Cardiac muscle cell (in vitro differentiated cells and primary cell): ENCODE measurements around the gene AEN. TPM values are rescaled to one million over a fixed set of nuclear protein-coding genes. Genes with fewer than 3 reads are reported as not detected.

Experiments
- DNase-seq, 2 donors: peaks; one replicate each; pipeline versions ENCODE4 v3.0.0 to v3.0.0-alpha.2; 2010 to 2017; ENCODE audit warnings: low read depth in 1 of 2, low spot score in 1 of 2
- H3K27ac ChIP-seq: fragments of 200-600 bp; sonication (generic); 2 replicates; pipeline ENCODE4 v1.5.1; 2016
- H3K27me3 ChIP-seq: fragments of 200-600 bp; sonication (generic); 2 replicates; pipeline ENCODE4 v1.6.0; 2016; ENCODE audit warnings: control low read depth
- H3K36me3 ChIP-seq: fragments of 200-600 bp; sonication (generic); 2 replicates; pipeline ENCODE4 v1.5.1; 2016; ENCODE audit warnings: control low read depth
- H3K4me1 ChIP-seq: fragments of 200-600 bp; sonication (generic); 2 replicates; pipeline ENCODE4 v1.8.1; 2017; ENCODE audit warnings: low read depth, mild to moderate bottlenecking, mixed run types
- H3K4me3 ChIP-seq: fragments of 200-600 bp; sonication (generic); 2 replicates; pipeline ENCODE4 v1.5.1; 2016; ENCODE audit warnings: mild to moderate bottlenecking
- H3K9me3 ChIP-seq: fragments of 200-600 bp; sonication (generic); 2 replicates; pipeline ENCODE4 v1.5.1; 2017; ENCODE audit warnings: low read depth, mild to moderate bottlenecking, control low read depth
- CTCF ChIP-seq: IDR thresholded peaks from 2 replicates; pipeline ENCODE4 v1.5.1; 2012; ENCODE audit warnings: low read depth, mild to moderate bottlenecking, low read length
- polyA plus RNA-seq: library from polyadenylated mRNA; unstranded; fragments of >200 nt; fragmentation: Nextera tagmentation; extraction: Ambion mirVana; gene quantifications from 2 replicates; pipeline ENCODE4 v1.2.1, GENCODE V29; 2016
- total RNA-seq: library from RNA; depleted of rRNA; stranded (reverse); fragments of >200 nt; gene quantifications from 2 replicates; pipeline ENCODE4 v1.2.3, GENCODE V29; 2016

AEN gene
- total and polyA plus RNA-seq, 2 experiments from 2014 or later, result 20.9 to 53.6 TPM

GRCh38 chr15:88624971-88625490 lies 3.9 kb downstream of the AEN start:
- peaks cover 19% of the 10 kb centered on the region for H3K36me3 ChIP-seq
- H3K4me3 ChIP-seq, result no peak overlapping the region
- H3K27ac ChIP-seq, result no peak overlapping the region
- peaks cover 5% of the 10 kb centered on the region for H3K4me1 ChIP-seq
- H3K27me3 ChIP-seq, result no peaks in the 10 kb centered on the region
- no peaks in the 10 kb centered on the region for H3K9me3 ChIP-seq
- DNase-seq, result no peak
- TF ChIP-seq CTCF, result no peak

GRCh38 chr15:88625943-88626741 lies 5.0 kb downstream of the AEN start:
- no peak for DNase-seq
- H3K27ac ChIP-seq, result no peak overlapping the region
- H3K4me3 ChIP-seq, result no peak overlapping the region
- no peaks in the 10 kb centered on the region for H3K9me3 ChIP-seq
- no peak for TF ChIP-seq CTCF
- peaks cover 20% of the 10 kb centered on the region for H3K36me3 ChIP-seq
- no peaks in the 10 kb centered on the region for H3K27me3 ChIP-seq
- H3K4me1 ChIP-seq, result peaks cover 5% of the 10 kb centered on the region

- Histone ChIP-seq H3K4me1 (peaks cover 5% of the 10 kb centered on the region), H3K9me3 (no peaks in the 10 kb centered on the region), H3K27me3 (no peaks in the 10 kb centered on the region), H3K36me3 (peaks cover 20% of the 10 kb centered on the region), H3K4me3 (no peak overlapping the region), H3K27ac (no peak overlapping the region)
- no peak for TF ChIP-seq CTCF
- no peak for DNase-seq
Observed at GRCh38 chr15:88627463-88627862, 6.3 kb downstream of the AEN start.

GRCh38 chr15:88628018-88628654 lies 7.0 kb downstream of the AEN start:
- no peak overlapping the region for H3K4me3 ChIP-seq
- no peaks in the 10 kb centered on the region for H3K27me3 ChIP-seq
- no peaks in the 10 kb centered on the region for H3K9me3 ChIP-seq
- peaks cover 20% of the 10 kb centered on the region for H3K36me3 ChIP-seq
- no peak for DNase-seq
- no peak overlapping the region for H3K27ac ChIP-seq
- H3K4me1 ChIP-seq, result no peaks in the 10 kb centered on the region
- no peak for TF ChIP-seq CTCF

GRCh38 chr15:88629071-88629470 lies 7.9 kb downstream of the AEN start:
- H3K27ac ChIP-seq, result no peak overlapping the region
- H3K4me3 ChIP-seq, result no peak overlapping the region
- no peak for DNase-seq
- peaks cover 20% of the 10 kb centered on the region for H3K36me3 ChIP-seq
- TF ChIP-seq CTCF, result no peak
- no peaks in the 10 kb centered on the region for H3K4me1 ChIP-seq
- no peaks in the 10 kb centered on the region for H3K27me3 ChIP-seq
- no peaks in the 10 kb centered on the region for H3K9me3 ChIP-seq
